GM19238 (cell line): ENCODE measurements around the gene FHL2.

Source experiments
- DNase-seq: peaks from one replicate; pipeline ENCODE4 v3.0.0; 2011; ENCODE audit warnings: low spot score; ENCODE audit not compliant: insufficient read length

FHL2 gene

GRCh38 chr2:105422801-105423200 lies 23.9 kb upstream of the FHL2 start:
- DNase-seq: no peak

GRCh38 chr2:105421053-105421452 lies 22.2 kb upstream of the FHL2 start:
- no peak for DNase-seq

GRCh38 chr2:105418522-105418921 lies 19.7 kb upstream of the FHL2 start:
- DNase-seq: no peak

GRCh38 chr2:105417857-105418436 lies 19.1 kb upstream of the FHL2 start:
- DNase-seq: no peak

- DNase-seq: no peak
These were observed 17.3 kb upstream of the FHL2 start for GRCh38 chr2:105416156-105416555.

GRCh38 chr2:105415007-105415406 lies 16.2 kb upstream of the FHL2 start:
- DNase-seq: no peak

GRCh38 chr2:105413206-105413605 lies 14.4 kb upstream of the FHL2 start:
- DNase-seq: no peak

GRCh38 chr2:105412584-105412983 lies 13.7 kb upstream of the FHL2 start:
- no peak for DNase-seq

- DNase-seq: no peak
These were observed 13.0 kb upstream of the FHL2 start for GRCh38 chr2:105411720-105412407.

- DNase-seq: no peak
These were observed 11.7 kb upstream of the FHL2 start for GRCh38 chr2:105410554-105410953.

GRCh38 chr2:105409717-105410116 lies 10.9 kb upstream of the FHL2 start:
- DNase-seq: no peak

GRCh38 chr2:105407946-105408743 lies 9.3 kb upstream of the FHL2 start:
- DNase-seq: no peak

- DNase-seq: no peak
These were observed 7.4 kb upstream of the FHL2 start for GRCh38 chr2:105406221-105406620.

- no peak for DNase-seq
These were observed 6.4 kb upstream of the FHL2 start for GRCh38 chr2:105405291-105405690.

- no peak for DNase-seq
These were observed 5.9 kb upstream of the FHL2 start for GRCh38 chr2:105404736-105405135.

- DNase-seq: no peak
These were observed 5.2 kb upstream of the FHL2 start for GRCh38 chr2:105403783-105404698.

- DNase-seq: no peak
These were observed 4.5 kb upstream of the FHL2 start for GRCh38 chr2:105403241-105403782.

- no peak for DNase-seq
These were observed 4.0 kb upstream of the FHL2 start for GRCh38 chr2:105402809-105403208.

GRCh38 chr2:105401867-105402266 lies 3.0 kb upstream of the FHL2 start:
- DNase-seq: no peak

GRCh38 chr2:105400138-105400540 lies 1.3 kb upstream of the FHL2 start:
- DNase-seq: no peak

- no peak for DNase-seq
These were observed 483 bp upstream of the FHL2 start for GRCh38 chr2:105399207-105399861.
